HepG2 (cell line): ENCODE measurements around the gene TMEM107. TPM values are rescaled to one million over a fixed set of nuclear protein-coding genes. Genes with fewer than 3 reads are reported as not detected.

Experiments used
- ASH2L ChIP-seq: fragments of 300-600, 200-600 bp; sonication (generic); IDR thresholded peaks from 2 replicates; pipeline ENCODE4 v1.7.0; 2017; ENCODE audit warnings: low read depth, mild to moderate bottlenecking, moderate library complexity, mixed read lengths, low read length; ENCODE audit not compliant: insufficient read length
- GLI4 ChIP-seq: sonication (generic); formaldehyde crosslinking; IDR thresholded peaks from 2 replicates; pipeline ENCODE4 v1.5.1; 2020; ENCODE audit warnings: missing genetic modification reagents, mild to moderate bottlenecking, moderate library complexity, borderline replicate concordance
- MED1 ChIP-seq: sonication (generic); formaldehyde crosslinking; IDR thresholded peaks from 2 replicates; pipeline ENCODE4 v1.4.0; 2020; ENCODE audit warnings: missing genetic modification reagents
- NONO ChIP-seq, 2 experiments: fragments of 450-650 bp in 1 of 2; sonication (generic) in 1 of 2; formaldehyde crosslinking in 1 of 2; IDR thresholded peaks in 1 of 2; conservative IDR thresholded peaks in 1 of 2; 2 replicates each; pipeline versions ENCODE4 v1.6.1 to v1.8.0; 2017 to 2022; ENCODE audit warnings: mild to moderate bottlenecking in 1 of 2, missing genetic modification reagents in 1 of 2, moderate library complexity in 1 of 2
- POLR2A ChIP-seq, 2 experiments: IDR thresholded peaks; 2 replicates each; pipeline ENCODE4 v1.6.1; 2011; ENCODE audit warnings: low read depth in 2 of 2, low read length in 2 of 2, mild to moderate bottlenecking in 1 of 2, moderate library complexity in 1 of 2; ENCODE audit not compliant: insufficient read depth in 1 of 2
- SIN3A ChIP-seq: IDR thresholded peaks from 2 replicates; pipeline ENCODE4 v1.6.1; 2011; ENCODE audit warnings: low read depth, mild to moderate bottlenecking, control low read depth, low read length, borderline replicate concordance
- SOX5 ChIP-seq: IDR thresholded peaks from 2 replicates; pipeline ENCODE4 v1.6.1; 2016; ENCODE audit warnings: borderline replicate concordance
- TAF1 ChIP-seq: sonication (generic); formaldehyde crosslinking; IDR thresholded peaks from 2 replicates; pipeline ENCODE4 v1.4.0; 2020; ENCODE audit warnings: missing genetic modification reagents
- ZBTB25 ChIP-seq: IDR thresholded peaks from 2 replicates; pipeline ENCODE4 v1.6.1; 2018; ENCODE audit warnings: missing genetic modification reagents
- ZNF232 ChIP-seq: sonication (generic); formaldehyde crosslinking; IDR thresholded peaks from 2 replicates; pipeline ENCODE4 v1.4.0; 2020; ENCODE audit warnings: missing genetic modification reagents, borderline replicate concordance
- ZNF326 ChIP-seq: sonication (generic); formaldehyde crosslinking; IDR thresholded peaks from 2 replicates; pipeline ENCODE4 v1.4.0; 2020; ENCODE audit warnings: missing genetic modification reagents, borderline replicate concordance
- ZNF382 ChIP-seq: sonication (generic); formaldehyde crosslinking; IDR thresholded peaks from 2 replicates; pipeline ENCODE4 v1.5.0; 2020; ENCODE audit warnings: missing genetic modification reagents, mild to moderate bottlenecking, borderline replicate concordance
- ZNF430 ChIP-seq: sonication (generic); formaldehyde crosslinking; IDR thresholded peaks from 2 replicates; pipeline ENCODE4 v1.9.0; 2021; ENCODE audit warnings: mild to moderate bottlenecking, missing genetic modification reagents
- ZNF431 ChIP-seq: sonication (generic); formaldehyde crosslinking; IDR thresholded peaks from 2 replicates; pipeline ENCODE4 v1.9.0; 2022; ENCODE audit warnings: missing genetic modification reagents, low read depth, mild to moderate bottlenecking, borderline replicate concordance
- ZNF576 ChIP-seq: sonication (generic); formaldehyde crosslinking; IDR thresholded peaks from 2 replicates; pipeline ENCODE4 v1.4.0; 2020; ENCODE audit warnings: mild to moderate bottlenecking, missing genetic modification reagents
- ZNF609 ChIP-seq: sonication (generic); formaldehyde crosslinking; IDR thresholded peaks from 2 replicates; pipeline ENCODE4 v1.4.0; 2020; ENCODE audit warnings: mild to moderate bottlenecking, missing genetic modification reagents, borderline replicate concordance
- ZNF639 ChIP-seq: conservative IDR thresholded peaks from 2 replicates; pipeline ENCODE4 v1.6.1; 2018; ENCODE audit warnings: missing genetic modification reagents
- polyA plus RNA-seq, 8 experiments: library from polyadenylated mRNA; depleted of rRNA in 3 of 8; stranded (reverse) in 7 of 8; unstranded in 1 of 8; fragments of >200 nt; fragmentation: Illumina TruSeq in 4 of 8; extraction: Trizol in 4 of 8; gene quantifications; 2 replicates each; pipeline versions ENCODE4 v1.2.1 to v1.2.3, GENCODE V29; 2011 to 2016; ENCODE audit warnings: low read depth in 4 of 8, missing spikeins in 1 of 8, mixed read lengths in 1 of 8; ENCODE audit not compliant: insufficient read depth in 1 of 8
- total RNA-seq, 5 experiments: library from RNA; depleted of rRNA; stranded (reverse); fragments of >200 nt; fragmentation: Illumina TruSeq; extraction: Trizol; gene quantifications; 2 replicates each; pipeline ENCODE4 v1.2.3, GENCODE V29; 2016; ENCODE audit warnings: low read depth in 1 of 5
- TF ChIP-seq, protein P1 (sequence below): IDR thresholded peaks from 2 replicates; pipeline ENCODE4 v1.6.1; 2012; ENCODE audit warnings: low read depth, low read length, improper control_type of control experiment

TMEM107 gene
- total and polyA plus RNA-seq, 2 of the 13 experiments (the other 11 are each of a cell fraction or from before 2014, with no cell fraction given) = 7.2 to 15.3 TPM

DNA sequence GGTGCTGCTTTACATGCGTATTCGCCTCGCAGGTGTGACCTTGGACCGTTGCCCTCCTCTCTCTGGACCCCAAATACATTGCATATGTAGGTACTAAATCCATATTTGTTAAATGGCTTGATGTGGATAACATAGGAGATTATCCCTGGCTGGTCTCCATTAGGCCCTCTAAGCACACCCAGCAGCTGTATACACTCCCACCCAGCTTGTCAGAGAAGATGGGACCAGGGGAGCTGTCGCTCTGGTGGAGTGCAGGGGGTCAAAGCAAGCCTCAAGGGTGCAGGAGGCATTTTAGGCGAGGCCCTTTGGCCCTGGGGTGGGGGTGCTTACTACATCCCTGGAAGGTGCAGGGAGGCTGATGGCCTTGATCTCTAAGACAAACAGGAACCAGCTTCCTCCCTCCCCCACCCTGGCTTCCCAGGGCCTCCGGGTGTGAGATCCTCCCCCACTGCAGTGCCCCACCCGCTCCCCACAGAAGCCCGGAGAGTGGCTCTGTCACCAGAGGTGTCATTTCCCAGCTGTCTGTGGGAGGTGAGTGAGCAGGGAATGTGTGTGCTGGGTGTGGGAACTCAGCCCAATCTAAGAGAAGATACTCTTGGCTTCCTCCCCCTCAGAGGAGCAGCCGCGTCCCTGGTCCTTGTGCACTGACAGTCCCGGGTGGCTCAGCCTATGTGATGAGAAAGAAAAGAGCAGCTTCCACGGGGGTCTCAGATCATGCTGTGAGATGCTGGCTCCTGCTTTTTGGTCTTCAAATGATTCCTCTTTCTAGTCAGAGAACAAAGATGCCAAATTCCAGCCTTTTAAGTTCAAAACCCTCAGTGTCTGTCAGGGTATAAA lies 12.0 kb downstream of the TMEM107 start (continued):
- TF ChIP-seq SOX5 (CRISPR knock-in tag) = peak; percentile 17; the same call in 1 of the 2 replicates
- TF ChIP-seq ZNF431 (CRISPR knock-in tag) = 0 out of 2 replicates have a peak, but pooled peaks have one; percentile 22
- TF ChIP-seq GLI4 (CRISPR knock-in tag) = no peak
- TF ChIP-seq ZNF609 (CRISPR knock-in tag) = peak; percentile 46; the same call in 1 of the 2 replicates
- no peak for TF ChIP-seq ZNF576 (CRISPR knock-in tag)
- TF ChIP-seq ZBTB25 (CRISPR knock-in tag) = peak; percentile 29; the same call in 1 of the 2 replicates
- TF ChIP-seq SIN3A = peak; percentile 61; the same call in 1 of the 2 replicates
- peak in 1 of 2 experiments; percentile 58; a peak in 2 of 4 replicates for TF ChIP-seq POLR2A (IDR thresholded peaks at IDR 0.05; ENCODE audit: insufficient read depth in 1 of 2, low read depth in 2 of 2, low read length in 2 of 2)
- peak; percentile 51; the same call in 1 of the 2 replicates for TF ChIP-seq ZNF430 (CRISPR knock-in tag)
- TF ChIP-seq ASH2L = peak; percentile 4
- TF ChIP-seq, protein P1, sequence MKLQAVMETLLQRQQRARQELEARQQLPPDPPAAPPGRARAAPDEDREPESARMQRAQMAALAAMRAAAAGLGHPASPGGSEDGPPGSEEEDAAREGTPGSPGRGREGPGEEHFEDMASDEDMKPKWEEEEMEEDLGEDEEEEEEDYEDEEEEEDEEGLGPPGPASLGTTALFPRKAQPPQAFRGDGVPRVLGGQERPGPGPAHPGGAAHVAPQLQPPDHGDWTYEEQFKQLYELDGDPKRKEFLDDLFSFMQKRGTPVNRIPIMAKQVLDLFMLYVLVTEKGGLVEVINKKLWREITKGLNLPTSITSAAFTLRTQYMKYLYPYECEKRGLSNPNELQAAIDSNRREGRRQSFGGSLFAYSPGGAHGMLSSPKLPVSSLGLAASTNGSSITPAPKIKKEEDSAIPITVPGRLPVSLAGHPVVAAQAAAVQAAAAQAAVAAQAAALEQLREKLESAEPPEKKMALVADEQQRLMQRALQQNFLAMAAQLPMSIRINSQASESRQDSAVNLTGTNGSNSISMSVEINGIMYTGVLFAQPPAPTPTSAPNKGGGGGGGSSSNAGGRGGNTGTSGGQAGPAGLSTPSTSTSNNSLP = peak; percentile 33; the same call in 1 of the 2 replicates
- 0 out of 2 replicates have a peak, but pooled peaks have one; percentile 24 for TF ChIP-seq TAF1 (CRISPR knock-in tag)
- no peak for TF ChIP-seq ZNF382 (CRISPR knock-in tag)
- TF ChIP-seq ZNF326 (CRISPR knock-in tag) = no peak
- no peak for TF ChIP-seq ZNF639
- no peak for TF ChIP-seq NONO (IDR thresholded peaks at IDR 0.05)
- TF ChIP-seq NONO (CRISPR knock-in tag; conservative IDR thresholded peaks at IDR 0.05) = peak; percentile 47
- no peak for TF ChIP-seq ZNF232 (CRISPR knock-in tag)
- TF ChIP-seq MED1 (CRISPR knock-in tag) = 0 out of 2 replicates have a peak, but pooled peaks have one; percentile 35
